ENCODE data around the gene ICAM1.

The ICAM1 gene

DNA sequence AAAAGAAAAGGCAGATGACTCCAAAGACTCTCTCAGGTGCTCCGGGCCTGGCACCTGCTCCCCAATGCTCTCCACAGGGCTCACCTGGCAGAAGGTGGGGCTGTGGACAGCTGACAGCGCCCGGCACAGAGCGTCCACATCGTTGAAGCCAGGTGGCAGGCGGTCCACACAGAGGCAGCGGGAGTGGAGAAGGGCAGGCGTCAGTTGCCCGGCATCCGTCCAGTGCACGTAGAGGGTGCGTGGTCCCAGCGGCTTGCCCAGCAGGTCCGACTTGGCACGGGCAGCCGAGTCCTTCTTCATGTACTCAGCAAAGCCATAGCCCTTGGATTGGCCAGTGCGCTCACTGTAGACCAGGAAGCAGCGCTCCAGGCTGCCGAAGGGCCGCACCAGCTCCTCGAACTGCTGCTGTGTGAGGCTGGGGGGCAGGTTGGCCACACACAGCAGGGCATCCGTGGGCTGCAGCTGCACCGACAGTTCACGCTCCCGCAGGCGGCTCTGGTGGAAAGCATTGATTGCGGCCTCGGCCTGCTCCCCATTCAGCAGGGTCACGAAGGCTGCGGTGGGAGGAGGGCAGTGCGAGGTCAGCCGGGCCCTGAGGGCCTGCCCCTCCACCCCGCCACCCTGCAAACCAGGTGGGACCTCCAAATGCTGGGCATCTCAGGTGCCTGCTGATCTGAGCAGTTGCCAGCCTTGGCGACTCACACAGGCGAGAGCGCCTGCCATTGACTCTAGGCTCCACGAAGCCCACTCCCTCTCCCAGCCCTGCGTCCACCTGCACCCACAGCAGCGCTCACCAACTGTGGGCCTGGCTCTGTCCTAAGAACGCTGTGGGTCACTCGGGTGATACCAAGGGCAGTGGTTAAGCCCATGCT, 57.9 kb downstream of the ICAM1 start:
- no peak for DNase-seq

DNA sequence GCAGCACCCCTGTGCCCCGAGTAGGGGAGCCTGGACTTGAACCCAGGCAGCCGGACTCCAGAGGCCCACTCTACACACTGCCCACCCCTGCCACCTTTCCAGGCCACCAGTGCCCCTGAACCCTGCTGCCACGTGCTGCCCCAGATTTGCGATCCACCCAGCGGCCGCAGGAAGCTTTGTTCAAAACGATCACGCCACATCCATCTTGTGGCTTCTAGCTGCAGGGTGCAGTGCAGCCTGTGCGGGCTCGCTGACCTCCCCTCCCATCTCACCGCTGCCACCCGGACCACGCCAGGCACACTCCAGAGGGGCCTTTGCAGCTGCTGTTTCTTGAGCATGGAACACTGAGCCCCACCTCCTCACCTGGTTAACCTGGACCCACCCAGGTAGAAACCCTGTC, 58.6 kb downstream of the ICAM1 start:
- no peak for DNase-seq

DNA sequence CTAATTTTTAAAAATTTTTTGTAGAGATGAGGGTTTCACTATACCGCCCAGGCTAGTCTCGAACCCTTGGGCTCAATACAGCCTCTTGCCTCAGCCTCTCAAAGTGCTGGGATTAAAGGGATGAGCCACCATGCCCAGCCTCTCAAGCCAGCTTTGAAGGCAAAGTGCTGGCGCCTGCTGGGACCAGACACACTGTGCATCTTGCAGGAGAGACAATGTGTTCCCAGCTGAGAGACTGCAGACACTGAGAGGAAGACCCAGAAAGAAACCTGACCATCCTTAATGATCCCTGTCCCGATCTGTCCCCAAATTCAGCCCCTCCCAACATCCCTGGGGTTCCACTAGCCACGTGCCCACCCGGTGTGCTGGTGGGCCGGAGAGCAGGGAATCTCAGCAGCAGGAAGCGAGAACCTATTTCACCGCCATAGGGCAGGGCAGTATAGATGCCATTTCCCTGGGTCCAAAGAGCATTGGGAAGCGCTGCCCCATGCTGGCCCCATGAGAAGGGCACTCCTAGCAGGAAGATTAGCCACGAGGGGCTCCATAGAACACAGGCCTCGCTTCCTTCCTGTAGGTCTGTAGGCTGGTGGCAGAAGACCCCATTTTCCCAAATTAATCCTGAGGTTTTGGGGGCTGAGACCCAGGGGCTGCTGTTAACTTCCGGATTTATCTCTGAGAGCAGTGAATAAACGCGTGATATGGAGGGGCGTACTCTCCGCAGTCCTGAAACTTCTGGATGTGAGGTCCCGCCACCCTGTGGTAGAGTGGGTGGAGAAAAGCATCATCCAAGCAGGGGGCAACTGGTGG, 61.4 kb downstream of the ICAM1 start:
- DNase-seq, result peak in 1 of 2 experiments; percentile 8

DNA sequence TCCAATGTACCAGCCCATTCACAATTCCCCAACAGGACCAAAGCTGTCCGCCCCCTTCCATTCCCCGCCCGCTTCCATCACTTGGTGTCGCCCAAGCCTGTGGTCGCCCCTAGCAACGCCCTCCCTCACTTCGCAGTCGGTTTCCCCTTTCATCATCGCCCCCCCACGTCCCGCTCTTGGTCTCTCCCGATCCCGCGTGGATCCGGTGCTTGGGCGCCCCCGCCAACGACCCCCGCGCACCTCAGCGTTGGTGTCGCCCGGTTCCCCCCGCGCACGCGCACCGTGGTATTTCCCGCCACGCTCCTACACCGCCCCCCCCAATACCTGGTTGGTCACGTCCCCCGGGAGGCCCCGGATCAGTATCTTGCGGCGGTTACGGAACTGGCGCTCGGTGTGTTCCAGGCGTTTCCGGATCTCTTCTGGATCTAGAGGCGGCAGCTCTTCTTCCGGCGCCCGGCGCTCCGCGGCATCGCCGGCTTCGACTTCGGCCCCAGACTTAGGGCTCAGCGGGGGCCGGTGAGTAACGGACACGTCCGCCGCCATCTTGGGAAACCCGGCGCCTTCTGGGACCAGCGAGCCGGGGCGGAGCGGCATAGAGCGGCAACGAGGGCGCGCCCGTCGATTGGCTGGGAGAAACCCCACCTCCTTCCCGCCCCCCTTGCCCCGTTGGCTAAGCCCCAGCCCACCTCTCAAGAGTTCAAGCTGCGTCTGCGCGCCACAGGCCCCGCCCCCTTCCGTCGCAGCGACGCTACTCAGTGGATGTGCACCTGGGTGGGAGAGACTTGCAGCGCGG, 62.2 kb downstream of the ICAM1 start, which contains the start of gene RAVER1:
TSS of gene RAVER1 (minus strand) at position 565 of the 793 bp plus-strand sequence. CDS start at position 543, 22 bp downstream.
- DNase-seq, result peak; percentile 98

DNA sequence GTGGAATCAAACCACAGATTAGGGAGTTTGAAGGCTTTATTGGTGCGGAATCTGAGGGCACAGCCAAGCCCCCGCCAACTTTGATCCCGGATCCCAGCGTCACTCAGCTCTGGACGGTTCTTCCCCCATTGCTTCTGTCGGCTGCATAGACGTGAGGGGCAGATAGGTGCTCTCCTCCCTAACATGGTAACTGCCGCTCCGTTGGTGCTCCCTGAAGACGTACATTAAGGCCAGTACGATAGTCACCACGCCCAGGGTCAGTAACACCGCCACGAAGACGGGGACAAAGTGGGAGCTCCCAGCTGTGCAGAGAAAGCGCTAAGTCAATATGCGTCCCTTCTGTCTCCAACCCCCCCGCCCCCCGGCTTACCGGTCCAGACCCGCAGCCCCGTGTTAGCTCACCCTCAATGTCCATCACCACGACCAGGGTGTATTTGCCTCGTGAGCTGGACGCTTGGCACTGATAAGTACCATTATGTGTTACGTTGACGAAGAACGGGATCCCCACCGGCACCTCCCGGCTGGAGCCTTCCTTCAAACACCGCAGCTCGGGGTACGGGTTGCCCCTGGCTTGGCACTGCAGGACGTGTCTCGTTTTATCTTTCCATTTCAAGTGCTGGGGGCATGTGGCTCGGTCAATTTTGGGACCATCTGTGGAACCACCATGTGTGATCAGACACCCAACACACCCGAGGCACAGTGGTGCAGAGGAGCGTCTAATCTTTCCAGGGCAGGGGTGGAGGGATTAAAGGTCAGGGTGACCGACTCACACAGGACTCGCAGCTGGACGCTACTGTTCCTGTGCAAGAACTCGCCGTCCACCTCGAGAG, 63.1 kb downstream of the ICAM1 start:
- no peak for DNase-seq

DNA sequence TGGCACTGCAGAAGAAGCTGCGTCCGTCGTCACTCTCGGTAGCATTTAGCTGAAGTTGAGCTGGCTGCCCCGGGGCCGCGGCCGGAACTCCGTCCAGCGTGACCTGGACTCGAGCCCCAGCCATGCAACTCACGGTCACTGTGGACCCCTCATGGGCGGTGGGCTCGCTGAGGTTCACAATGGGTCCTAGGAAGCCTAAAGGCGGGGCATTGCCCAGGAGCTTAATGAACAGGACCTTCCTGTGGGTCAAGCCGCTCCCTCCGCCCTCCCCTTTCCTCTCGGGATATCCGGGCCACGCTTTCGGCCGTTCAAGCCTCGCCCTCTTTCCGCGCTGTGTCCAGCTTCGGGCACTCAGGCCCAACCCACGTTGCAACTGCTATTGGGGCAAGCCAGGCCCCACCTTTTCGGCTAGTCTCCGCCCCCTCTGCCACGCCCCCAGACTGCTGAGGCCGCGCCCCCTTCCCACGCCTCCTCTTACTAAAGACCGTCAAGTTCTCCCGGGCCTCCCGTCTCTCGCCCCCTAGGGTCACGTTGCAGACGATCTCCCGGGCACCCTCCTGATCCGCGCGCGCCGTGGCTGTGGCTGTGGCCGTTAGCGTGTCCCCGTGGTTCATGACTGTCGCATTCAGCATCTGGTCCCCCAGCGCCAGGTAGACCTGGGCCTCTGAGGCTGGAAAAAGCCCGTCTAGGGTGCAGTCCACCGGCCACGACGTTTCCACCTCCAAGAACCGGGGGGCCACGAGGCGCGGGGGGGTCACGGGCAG, 63.9 kb downstream of the ICAM1 start:
- no peak for DNase-seq

DNA sequence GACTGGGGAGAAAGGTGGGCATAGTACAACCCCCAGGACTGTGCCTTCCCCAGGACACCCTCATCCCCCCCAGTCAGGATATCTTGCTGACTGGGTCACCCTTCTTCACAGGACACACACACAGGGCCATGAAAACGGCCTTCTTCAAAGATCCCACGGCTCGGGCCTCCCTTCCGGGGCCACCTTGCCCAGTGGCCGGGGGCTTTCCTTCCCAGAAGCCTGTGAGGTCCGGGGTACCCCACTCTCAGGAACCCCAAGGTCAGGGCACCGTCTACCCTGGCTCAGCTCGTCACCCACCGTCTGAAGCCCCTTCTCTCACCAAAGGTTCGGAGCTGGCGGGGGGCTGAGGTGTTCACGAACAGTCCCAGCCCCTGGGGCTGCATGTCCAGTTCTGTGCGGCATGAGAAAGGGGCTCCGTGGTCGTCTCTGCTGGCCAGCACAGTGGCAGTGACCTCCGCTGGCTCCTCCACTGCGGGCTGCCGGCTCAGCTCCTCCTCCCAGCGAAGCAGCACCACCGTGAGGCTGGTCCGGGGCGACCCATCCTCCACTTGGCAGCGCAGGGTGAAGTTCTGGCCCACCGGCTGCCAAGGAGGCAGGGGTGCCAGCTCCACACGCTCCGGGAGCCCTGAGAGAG, 64.5 kb downstream of the ICAM1 start:
- no peak for DNase-seq

Measured in NCI-H524 (cell line).